ENCODE measurements around the gene EHMT2. TPM values are rescaled to one million over a fixed set of nuclear protein-coding genes. Genes with fewer than 3 reads are reported as not detected.

Gene EHMT2
- total and polyA plus RNA-seq, 2 of the 8 experiments (the other 6 are each of a cell fraction or from before 2014, with no cell fraction given): 125 to 177 TPM

GRCh38 chr6:31907158-31907813 lies 9.8 kb upstream of the EHMT2 start:
- ChIA-PET CTCF (ENCODE audit: partially characterized antibody) (interaction anchor here (0.6 to 1.4 kb wide), 6 partner anchors 9 to 313 kb away, joined by 3 to 5 read pairs (median 4); no protein-coding TSS in a partner anchor), POLR2A (ENCODE audit: partially characterized antibody) (interaction anchor here (0.6 to 2.8 kb wide), 9 partner anchors 9 to 349 kb away, joined by 3 to 10 read pairs (median 4); partner anchors contain the start of gene EHMT2)
- H4K5ac ChIP-seq (ENCODE audit: insufficient read length, low read depth, low read length): no peak overlapping the region
- DNase-seq (ENCODE audit: low read depth in 1 of 2, low spot score in 2 of 2) (no peak), FAIRE-seq (no peak)
- H3K14ac ChIP-seq (ENCODE audit: insufficient read length): no peak overlapping the region
- H3K23me2 ChIP-seq (ENCODE audit: low read depth, low read length): peaks cover 3% of the 10 kb centered on the region; the same call in 1 of the 2 replicates
- H3K23ac ChIP-seq (ENCODE audit: insufficient read length): no peak overlapping the region
- H2BK5ac ChIP-seq (ENCODE audit: low read depth, low read length): no peak overlapping the region
- H3K4me2 ChIP-seq (ENCODE audit: insufficient read depth in 1 of 2, low read depth in 2 of 2, low read length in 2 of 2): no peak overlapping the region; a peak in 1 of 4 replicates
- no peak overlapping the region for H4K8ac ChIP-seq (ENCODE audit: extremely low read depth, insufficient read depth, low read length)
- H2BK15ac ChIP-seq (ENCODE audit: low read length): no peak overlapping the region
- no peak overlapping the region for H2BK12ac ChIP-seq (ENCODE audit: low read depth, low read length)
- TF ChIP-seq CEBPB (IDR thresholded peaks at IDR 0.05; ENCODE audit: low read depth, low read length) (peak; percentile 84), TCF12 (IDR thresholded peaks at IDR 0.05; ENCODE audit: low read depth, low read length) (no peak)
- no peaks in the 10 kb centered on the region for H3K27me3 ChIP-seq (replicated peaks in 1 of 4; ENCODE audit: control insufficient read depth in 3 of 4, extremely low read depth in 1 of 4, insufficient read depth in 3 of 4, low read length in 3 of 4)
- no peaks in the 10 kb centered on the region for H3K36me3 ChIP-seq (ENCODE audit: control insufficient read depth in 2 of 4, insufficient read depth in 4 of 4, low read length in 3 of 4)
- no peak overlapping the region for H3K4ac ChIP-seq (replicated peaks; ENCODE audit: insufficient read length, low read depth, low read length)
- H4K20me1 ChIP-seq (replicated peaks in 1 of 2; ENCODE audit: control insufficient read depth in 1 of 2, insufficient read depth in 2 of 2, low read length in 2 of 2): no peaks in the 10 kb centered on the region
- H3K4me3 ChIP-seq (ENCODE audit: extremely low read depth in 1 of 4, insufficient read depth in 2 of 4, low read depth in 3 of 4, low read length in 4 of 4): no peak overlapping the region
- H3K79me2 ChIP-seq (ENCODE audit: control insufficient read depth in 1 of 2, insufficient read depth in 2 of 2, low read length in 2 of 2): no peaks in the 10 kb centered on the region
- peaks cover 0 to 10% (median 5%) of the 10 kb centered on the region in 4 experiments; a peak in 5 of 7 replicates for H3K4me1 ChIP-seq (replicated peaks in 1 of 4; ENCODE audit: control insufficient read depth in 3 of 4, insufficient read depth in 4 of 4, low read length in 3 of 4)
- no peaks in the 10 kb centered on the region for H3K79me1 ChIP-seq (ENCODE audit: low read depth, low read length)
- no peak overlapping the region for H3K18ac ChIP-seq (ENCODE audit: extremely low read depth, low read length)
- no peak overlapping the region for H2AK5ac ChIP-seq (ENCODE audit: low read depth, low read length)
- H2BK20ac ChIP-seq (ENCODE audit: low read length): no peak overlapping the region
- H3K9me3 ChIP-seq (ENCODE audit: insufficient read depth in 2 of 2, low read depth in 1 of 2, low read length in 1 of 2): no peaks in the 10 kb centered on the region
- H2BK120ac ChIP-seq (replicated peaks; ENCODE audit: low read depth, low read length): no peak overlapping the region
- H2AFZ ChIP-seq (ENCODE audit: low read length): no peak overlapping the region
- H3K56ac ChIP-seq (replicated peaks; ENCODE audit: insufficient read length, low read depth, low read length): no peak overlapping the region
- no peak overlapping the region for H3K9ac ChIP-seq (replicated peaks in 1 of 4; ENCODE audit: extremely low read depth in 1 of 4, low read depth in 3 of 4, low read length in 3 of 4)
- no peak overlapping the region for H4K91ac ChIP-seq (replicated peaks; ENCODE audit: insufficient read length, low read length)
- no peak overlapping the region for H3K27ac ChIP-seq (ENCODE audit: low read depth, low read length)
- WGBS, 2 experiments (ENCODE audit: extremely low coverage in 1 of 2, insufficient coverage in 1 of 2, insufficient read length in 1 of 2, insufficient replicate concordance in 2 of 2, low coverage in 1 of 2, low lambda C conversion rate in 2 of 2, missing lambda C conversion rate in 1 of 2): 86% methylated on average over 7 of the region's 7 CpGs; no CpG with 5 or more reads in 1 of the 2 experiments

Measured in H1 (cell line).